NCI-H1048 (cell line): ENCODE results near the gene PRKG1.

Experiments used
- DNase-seq: peaks from one replicate; lab custom pipeline; 2025; lab: John Stamatoyannopoulos, UW

PRKG1 gene

DNA sequence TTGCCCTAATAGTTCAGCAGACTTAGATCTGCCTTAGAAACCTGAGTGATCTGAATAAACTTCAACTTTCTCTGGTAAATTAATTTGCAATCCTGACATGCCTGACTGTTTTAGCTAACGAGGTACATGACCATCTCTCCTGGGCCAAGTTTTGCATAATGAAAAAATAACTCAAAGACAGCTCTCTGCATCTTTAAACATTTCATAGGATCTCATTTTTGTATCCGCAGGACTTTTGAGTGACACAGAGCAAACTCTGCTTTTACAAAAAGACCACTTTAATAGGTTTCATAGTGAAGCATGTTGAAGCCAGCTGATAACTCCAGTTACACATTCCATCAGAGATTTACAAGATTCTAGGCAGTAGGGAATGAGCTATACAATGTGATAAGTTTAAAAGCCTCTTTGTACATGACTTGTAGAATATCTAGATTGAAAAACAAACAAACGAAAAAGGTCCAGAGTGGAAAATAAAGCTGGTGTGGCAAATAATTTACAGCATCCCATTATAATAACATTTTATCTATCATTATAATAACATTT lies 2.1 kb downstream of the PRKG1 start:
- no peak for DNase-seq

DNA sequence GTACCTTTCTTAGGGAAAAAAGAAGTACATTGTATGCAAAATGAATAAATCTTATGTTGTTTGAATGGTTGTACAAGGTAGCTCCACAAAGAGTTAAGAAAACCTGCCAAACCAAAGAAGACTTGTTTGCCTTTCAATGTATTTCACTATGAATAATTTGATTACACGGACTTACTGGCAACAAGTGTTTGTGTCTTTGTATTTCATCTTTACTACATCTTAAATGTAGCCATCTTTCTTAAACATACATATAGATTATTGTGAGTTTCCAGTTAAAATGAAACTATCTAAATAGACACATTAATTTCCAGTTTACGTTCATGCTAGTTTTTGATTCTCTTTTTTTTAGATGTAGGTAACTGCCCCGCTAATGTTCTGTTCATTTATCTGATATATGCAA lies 2.8 kb downstream of the PRKG1 start:
- DNase-seq, result no peak

DNA sequence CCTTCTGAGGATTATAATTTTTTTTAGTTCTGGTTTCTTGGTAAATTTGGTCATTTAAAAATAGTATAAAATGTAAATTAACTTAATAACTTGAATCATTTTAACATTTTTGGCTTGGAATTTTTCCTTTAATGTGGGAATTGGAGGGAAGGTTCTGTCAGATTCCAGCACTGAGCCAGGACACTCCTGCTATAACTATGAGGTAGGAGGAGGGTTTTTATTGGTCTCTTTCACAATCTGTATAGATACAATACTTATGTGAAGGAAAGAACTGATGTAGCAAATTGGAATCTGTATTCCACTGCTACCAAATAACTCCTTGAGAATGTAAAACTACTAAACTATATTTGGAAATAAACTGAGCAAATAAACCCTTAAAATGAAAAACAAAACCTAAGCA lies 3.2 kb downstream of the PRKG1 start:
- no peak for DNase-seq

DNA sequence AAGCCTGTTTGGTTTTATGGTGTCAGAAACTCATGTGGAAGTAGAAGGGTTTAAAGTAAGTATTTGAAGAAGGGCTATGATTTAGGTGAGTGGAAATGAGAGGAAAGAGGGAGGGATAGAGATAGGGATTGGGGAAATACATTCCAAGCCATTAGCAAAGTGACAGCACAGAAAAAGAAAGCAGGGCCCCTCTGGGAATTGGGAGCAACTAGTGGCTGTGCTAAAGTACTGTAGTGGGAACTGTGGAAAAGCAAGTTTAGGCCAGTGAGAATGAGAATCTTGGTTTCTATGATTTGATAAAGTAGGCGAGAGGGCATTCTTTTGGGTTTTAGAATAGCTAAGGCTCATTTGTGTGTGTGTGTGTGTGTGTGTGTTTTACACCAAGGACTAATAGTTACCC lies 5.0 kb downstream of the PRKG1 start:
- no peak for DNase-seq

DNA sequence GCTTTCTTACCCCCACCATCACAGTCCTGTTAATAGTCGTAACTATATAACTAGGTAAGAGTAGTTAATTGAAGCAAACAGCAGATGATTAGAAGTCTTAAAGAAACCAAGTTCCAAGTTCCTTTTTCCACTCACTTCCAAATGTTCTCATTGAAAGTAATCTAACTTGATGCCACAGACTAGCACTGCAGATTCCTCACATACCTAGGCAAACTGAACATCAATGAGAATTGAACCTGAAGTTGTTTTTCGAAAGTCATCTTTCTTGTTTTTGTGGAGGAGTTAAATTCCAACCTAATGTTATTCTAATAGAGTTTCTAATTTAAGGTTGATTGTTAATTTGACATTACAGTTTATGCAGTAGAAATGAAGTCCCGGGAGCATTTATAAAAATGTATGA lies 5.5 kb downstream of the PRKG1 start:
- no peak for DNase-seq

DNA sequence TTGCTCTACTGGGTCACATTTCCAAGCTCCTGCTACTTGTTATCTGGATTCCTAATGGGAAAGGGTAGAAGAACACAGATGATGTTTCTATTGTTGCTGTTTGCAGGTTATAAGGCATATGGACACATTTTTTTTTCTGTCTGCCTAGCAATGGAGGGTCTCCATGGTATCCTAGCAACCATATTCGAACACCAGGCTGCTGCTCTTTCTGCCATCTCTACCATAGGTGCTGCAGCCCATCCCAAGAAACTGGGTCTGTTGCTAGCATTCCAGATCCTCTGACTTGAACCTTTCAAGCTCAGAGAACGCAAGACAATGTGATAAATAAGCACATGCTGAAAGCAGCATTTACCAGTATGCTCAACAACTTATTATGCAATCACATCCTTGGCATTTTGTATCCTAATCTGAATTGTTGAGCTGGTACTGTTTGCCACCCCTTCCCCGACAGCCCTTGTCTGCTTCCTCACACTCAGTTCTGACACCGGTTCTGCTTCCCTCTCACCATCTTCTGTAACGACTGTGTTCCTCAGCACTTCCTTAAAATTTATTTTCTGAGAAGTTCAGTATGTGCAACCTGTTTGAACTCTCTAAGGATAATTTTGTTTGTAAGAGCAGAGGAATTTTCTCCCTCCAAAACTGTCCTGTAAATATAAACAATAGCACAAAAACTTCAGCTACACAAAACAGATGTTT lies 6.2 kb downstream of the PRKG1 start:
- DNase-seq, result no peak

DNA sequence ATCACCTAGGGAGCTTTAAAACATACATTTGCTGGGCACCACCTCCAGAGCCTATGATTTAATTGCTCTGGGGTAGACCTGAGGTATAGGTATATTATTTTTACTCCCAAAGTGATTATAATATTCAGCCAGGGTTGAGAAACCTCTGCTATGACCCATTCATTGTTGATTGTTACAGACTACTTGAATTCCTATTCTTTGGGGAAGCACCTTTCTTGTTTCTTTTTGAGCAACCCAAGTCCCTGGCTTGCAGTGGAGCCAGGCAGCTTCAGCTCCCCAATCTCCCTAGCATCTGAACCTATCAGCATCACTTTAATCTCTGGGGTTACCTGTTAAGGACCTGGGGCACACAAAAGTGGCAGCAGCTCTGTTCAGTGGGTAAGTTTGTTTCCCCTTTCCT lies 8.6 kb downstream of the PRKG1 start:
- DNase-seq, result no peak

DNA sequence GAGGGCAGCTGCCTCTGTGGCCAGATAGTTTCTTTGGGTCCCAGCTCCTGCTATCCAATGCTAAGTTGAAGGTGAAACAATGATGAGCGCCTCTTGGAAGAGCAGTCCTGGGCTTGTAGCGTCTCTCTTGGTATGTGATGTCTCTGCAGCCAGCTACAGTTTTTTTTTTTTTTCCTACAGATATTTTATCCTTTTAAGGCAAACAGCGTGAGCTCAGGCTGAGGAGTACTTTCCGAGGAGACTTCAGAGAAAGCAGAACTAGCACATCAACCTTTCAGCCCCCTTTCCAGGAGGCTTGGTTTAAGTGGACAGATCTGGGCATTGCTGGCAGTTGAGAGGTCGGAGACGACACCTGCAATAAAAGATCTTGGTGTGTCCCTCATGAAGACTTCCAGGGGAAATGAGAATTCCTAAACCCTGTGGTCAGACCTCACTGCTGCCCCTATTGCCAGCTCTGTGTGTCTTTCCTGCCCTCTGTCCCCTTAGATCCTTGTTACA lies 9.1 kb downstream of the PRKG1 start:
- no peak for DNase-seq

DNA sequence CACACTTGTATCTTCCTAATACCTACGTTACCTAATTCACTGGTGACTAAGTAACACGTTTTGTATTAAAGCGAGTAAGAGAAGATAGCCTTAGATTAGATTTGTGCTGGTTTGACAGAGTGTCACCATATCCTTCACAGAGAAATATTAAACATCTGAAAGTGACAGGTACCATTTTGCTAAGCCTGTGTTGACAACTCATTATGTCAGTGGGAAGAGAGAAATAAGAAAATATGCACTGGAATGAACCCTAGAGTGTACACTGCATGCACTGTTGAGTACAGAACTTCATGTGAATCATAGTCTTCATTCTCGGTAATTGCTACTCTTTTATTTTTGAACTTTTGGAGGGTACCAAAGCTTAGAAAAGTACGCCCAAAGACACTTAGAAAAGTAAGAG lies 10.9 kb downstream of the PRKG1 start:
- DNase-seq, result no peak

DNA sequence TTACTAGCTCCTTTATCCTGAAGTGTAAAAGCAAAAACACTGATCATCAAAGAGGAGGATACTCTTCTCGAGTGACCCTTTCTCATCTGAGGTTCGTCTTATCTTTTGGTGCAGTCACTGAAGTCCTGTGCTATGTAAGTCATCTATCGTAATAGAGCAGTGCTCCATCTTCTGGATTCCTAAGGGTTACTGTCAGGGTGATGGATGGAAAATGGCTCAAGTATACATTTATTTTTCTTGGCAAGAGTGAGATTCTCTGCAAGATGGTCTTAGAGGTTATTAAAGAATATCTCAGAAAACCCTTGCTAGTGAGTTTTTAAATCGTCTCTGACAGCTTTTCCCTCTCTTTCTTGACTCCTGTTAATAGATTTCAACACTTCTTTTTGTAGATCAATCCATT lies 12.4 kb downstream of the PRKG1 start:
- DNase-seq, result no peak

DNA sequence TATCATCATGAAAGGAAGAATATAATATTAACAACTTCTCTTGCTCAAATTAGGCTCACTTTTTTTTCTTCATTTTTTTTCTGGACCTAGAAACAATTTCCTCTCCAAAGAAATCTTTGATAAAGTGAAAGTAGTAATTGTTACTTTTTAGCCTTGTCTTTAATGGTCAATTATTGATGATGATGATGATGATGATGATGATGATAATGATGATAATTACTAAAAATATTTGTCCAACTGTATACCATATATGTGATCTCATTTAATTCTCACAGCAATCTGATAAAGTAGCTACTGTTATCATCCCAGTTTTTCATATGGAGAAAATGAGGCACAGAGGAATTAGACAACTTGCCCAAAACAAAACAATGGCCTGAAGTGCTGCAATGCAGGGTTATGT lies 12.8 kb downstream of the PRKG1 start:
- DNase-seq, result no peak

DNA sequence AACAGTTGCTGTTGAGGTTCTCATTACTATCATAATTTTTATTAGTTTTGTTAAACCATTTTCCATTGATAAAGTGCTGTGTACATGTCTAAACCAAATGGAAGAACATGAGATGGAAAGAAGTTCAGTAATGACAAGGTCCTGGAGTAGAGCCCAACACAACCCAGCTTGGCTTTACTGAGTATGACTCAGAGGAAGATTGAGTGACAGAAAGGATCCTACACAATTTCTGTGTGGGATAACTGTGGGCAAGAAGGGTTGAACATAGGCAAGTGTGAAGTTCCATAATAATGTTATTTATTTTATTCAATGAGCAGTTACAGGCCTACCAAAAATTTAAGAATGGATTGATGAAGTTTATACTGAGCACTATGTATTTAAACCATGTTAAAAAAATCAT lies 15.9 kb downstream of the PRKG1 start:
- DNase-seq, result no peak

DNA sequence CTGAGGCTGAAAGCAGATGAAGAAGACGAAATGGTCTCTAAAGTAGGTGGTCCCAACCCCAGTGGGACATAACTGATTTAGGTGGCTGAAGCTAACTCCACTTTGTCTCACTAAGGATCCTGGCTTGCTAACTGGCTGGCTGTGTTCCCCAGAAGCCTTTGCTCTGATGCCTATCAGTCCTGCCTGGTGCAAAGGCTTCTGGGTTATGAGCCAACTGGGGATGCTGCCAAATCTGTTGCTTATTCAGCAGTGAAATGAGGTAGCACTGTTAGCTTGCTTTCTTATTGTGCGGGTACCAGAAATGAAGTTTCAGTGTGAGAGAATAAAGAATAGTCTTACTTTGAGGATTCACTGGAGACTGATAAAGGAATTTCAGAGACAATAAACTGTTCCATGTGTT lies 18.1 kb downstream of the PRKG1 start:
- DNase-seq, result no peak

DNA sequence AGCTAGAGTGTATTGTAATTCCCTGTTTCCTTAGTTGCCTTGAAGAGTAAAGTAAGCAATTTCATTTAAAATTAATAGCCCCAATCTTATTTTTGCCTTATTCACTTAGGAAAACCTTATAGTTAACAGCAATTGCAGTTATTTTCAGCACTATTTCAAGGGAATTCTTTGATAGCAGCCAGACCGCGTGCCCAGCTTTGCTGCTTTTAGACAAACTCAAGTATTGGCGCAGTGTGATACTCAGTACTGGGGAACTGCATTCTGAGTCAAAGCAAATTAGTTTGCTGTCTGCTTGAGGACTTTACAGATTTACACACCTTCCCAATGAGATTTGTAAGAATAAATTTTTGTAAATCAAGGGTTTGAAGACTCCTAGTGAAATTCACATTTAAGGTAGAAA lies 21.2 kb downstream of the PRKG1 start:
- no peak for DNase-seq

DNA sequence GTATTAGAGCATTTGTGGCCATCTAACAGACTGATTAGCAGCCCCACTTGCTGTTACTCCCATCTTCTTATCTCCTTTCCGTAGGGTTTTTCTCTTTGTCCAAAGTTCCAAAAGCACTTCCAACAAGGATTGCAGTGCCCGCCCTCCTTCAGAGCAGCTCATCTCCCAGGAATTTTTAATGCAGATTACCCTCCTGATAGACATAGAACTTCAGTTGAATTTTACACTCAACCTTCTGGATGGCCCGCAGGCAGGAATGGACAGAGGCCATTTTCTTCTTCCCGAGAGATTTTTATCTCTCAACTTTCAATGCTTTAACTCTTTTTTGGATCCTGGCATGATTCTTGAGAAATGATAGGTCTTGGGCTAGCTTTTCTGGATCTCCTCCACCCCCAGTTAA lies 23.3 kb downstream of the PRKG1 start:
- DNase-seq, result no peak

DNA sequence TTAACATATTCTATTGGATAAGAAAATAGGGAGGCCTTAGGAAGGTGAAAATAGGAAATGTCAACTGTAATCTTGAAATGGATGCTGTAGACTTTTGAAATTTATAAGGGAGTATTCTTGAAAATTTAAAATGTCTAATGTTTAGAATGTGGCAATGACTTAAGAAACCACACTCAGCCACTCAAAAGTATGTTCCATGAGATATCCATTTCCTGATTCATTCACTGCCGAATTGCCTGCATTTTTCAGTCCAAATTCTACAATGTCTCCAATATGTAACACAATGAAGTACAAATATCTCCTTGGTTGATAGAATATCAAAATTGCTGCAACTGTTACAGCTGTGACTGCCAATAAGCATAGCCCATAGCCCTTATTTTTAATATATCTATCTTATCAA lies 25.9 kb downstream of the PRKG1 start:
- DNase-seq, result no peak

DNA sequence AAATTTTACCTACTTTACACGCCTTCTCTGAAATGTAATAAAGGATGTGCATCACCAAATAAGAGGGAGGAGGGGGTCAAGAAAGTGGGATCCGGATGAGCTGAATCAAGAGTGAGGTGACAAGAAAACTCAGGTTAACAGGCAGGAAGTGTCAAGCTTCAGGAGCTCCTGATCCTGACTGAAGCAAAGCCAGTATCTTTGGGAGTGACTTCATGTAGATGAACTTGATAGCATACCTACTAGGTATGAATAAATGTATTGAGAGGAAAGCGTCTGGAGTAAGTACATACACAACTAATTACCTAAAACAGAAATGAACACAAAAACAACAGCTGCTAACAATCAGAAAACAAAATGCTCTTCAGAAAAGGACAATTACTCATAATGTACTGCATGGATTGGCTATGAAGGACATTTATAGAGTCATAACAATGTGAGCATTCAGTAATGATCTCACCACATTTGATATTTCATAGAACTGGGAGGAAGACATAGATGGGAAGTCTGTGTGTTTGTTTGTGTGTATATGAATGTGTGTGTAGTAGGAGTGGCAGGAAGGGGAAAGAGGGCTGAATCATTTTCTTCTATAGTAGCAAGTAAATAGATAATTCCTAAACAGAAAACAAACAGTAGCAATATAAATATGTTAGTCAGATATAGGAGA lies 29.4 kb downstream of the PRKG1 start:
- no peak for DNase-seq

DNA sequence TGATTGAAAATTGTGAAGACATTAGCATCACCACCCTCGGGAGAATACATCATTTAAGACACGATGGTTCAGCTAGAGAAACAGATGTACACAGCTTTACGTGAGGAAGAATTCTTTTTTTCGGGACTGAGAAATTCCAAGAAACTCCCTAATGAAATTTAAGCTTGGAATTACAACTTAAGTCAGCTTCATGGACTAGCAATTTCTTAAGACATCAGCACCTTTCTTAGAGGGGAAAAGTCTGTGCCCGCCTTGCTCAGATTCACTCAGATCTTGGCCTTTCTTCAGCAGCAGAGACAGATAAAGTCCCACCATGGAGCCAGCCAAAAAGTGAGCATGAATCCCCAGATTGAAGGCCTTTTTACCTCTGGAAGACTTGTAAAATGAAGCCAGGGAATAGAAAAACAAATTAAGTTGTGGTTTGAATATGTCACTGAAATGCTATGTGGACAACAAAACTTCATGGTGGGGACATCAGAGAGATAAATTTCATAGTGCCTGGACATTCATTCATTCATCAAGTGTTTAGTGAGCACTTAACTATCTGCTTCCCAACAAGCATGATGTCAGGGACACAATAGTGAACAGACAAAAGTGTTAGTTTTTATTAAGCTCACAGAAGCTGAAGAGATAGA lies 32.1 kb downstream of the PRKG1 start:
- no peak for DNase-seq

DNA sequence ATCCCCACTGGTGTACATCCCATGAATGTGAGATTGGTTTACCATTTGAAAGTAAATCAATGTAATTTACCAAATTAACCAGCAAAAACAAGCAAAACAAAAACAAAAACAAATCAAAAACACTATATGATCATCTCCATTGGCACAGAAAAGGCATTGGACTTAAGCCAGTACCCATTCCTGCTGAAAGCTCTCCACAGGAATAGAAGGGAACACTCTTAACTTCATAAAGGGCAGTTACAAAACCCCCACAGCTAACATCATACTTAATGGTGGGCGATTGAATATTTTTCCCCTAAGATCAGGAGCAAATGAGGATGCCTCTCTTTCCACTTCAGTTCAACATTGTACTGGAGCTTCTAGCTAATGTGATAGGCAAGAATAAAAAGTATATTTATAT lies 34.1 kb downstream of the PRKG1 start:
- no peak for DNase-seq

DNA sequence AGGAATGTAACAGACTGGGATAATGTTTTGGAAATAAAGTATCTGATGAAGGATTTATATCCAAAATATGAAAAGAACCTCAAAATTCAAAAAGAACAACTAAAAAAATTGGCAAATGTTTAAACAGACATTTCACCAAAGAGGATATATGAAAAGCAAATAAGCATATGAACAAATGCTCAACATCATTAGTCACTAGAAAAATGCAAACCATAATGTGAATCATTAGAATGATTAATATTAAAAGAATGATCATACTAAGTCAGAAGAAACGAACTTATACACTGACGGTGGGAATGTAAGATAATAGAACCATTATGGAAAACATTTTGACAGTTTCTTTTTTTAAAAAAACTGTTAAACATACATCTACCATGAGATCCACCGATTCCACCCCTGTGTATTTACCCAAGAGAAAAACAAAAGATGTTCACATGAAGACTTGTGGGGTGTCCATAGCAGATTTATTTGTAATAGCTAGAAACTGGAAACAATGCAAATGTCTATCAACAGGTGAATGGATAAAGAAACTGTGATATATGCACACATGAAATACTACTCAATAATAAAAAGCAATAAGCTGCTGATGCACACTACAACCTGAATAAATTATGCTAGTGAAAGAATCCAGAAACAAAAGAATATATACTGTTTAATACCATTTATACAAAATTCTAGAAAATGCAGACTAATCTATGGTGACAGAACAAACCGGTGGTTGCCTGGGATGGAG lies 35.7 kb downstream of the PRKG1 start:
- DNase-seq, result no peak

DNA sequence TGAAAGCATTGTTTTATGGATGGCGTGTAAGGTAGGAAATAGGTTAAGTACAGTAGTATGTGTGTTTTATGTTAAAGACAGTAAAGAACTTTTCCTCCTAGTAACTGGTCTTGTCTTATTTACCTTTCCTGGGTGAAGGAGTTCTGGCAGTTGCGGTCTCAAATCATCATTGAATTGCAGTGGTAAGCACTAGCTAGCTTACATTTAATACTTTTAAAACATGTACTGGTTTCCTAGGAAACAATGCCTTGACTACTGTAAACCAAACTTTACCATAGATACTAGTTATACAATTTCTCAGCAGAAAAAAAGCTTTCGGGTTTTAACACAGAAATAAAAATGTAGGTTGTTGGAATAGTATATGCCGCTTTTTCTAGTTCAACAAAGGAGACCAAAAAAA lies 37.7 kb downstream of the PRKG1 start:
- DNase-seq, result no peak

DNA sequence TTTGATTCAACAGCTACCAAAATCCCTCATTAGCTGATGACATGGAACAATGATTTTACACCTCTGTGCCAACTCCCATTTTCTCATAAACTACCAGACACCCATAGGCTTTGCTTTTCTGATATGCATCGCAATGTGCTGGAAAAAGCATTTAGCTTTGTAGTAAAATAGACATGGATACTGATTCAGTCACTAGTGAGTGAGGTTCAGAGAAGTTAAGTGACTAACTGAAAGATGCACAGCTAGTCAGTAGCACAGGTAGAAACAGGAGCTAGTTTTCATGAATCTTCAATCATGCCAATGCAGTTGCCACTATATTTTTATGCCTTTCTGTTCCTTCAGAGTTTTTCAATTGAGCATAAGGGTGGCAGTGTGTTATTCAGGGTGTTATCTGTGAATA lies 38.7 kb downstream of the PRKG1 start:
- DNase-seq, result no peak
